ENCODE measurements around the gene SENP6. TPM values are rescaled to one million over a fixed set of nuclear protein-coding genes. Genes with fewer than 3 reads are reported as not detected.

The SENP6 gene
- total RNA-seq, 1 experiment from 2014 or later = 116 TPM

GRCh38 chr6:75689576-75689975 is 87.9 kb downstream of the SENP6 start:
- H3K9me3 Mint-ChIP-seq = no peaks in the 10 kb centered on the region
- H4K20me1 ChIP-seq (ENCODE audit: control insufficient read depth, insufficient read depth, insufficient read length) = no peaks in the 10 kb centered on the region
- H3K18ac ChIP-seq (ENCODE audit: insufficient read length, low read depth, low read length) = no peak overlapping the region
- H3T11ph ChIP-seq (ENCODE audit: low read length) = no peak overlapping the region
- no peak overlapping the region for H3K4me2 ChIP-seq (ENCODE audit: insufficient read depth, insufficient read length, low read length)
- no peak overlapping the region for H3K14ac ChIP-seq (ENCODE audit: insufficient read depth, low read length)
- no peak overlapping the region for H4K5ac ChIP-seq (ENCODE audit: insufficient read length, low read depth, low read length)
- H3K27ac ChIP-seq (ENCODE audit: insufficient read length, low read depth, low read length) = no peak overlapping the region
- H2AK5ac ChIP-seq (ENCODE audit: insufficient read length, low read length) = no peak overlapping the region
- no peak overlapping the region for H2BK20ac ChIP-seq (ENCODE audit: low read depth, low read length, poor library complexity, severe bottlenecking)
- H4K91ac ChIP-seq (ENCODE audit: insufficient read length, low read depth, low read length) = no peak overlapping the region
- H3K27me3 Mint-ChIP-seq (ENCODE audit: low read depth) = no peaks in the 10 kb centered on the region
- no peak overlapping the region for H2BK15ac ChIP-seq (ENCODE audit: low read depth, low read length)
- TF ChIP-seq CTCF (conservative IDR thresholded peaks at IDR 0.05) = no peak
- no peak overlapping the region for H3K23ac ChIP-seq (ENCODE audit: insufficient read length, low read depth, low read length)
- peaks cover 14 to 68% (median 43%) of the 10 kb centered on the region in 3 experiments for H3K36me3 Mint-ChIP-seq (ENCODE audit: insufficient read depth in 1 of 3, low read depth in 3 of 3)
- no peak overlapping the region for H2AFZ ChIP-seq (ENCODE audit: low read length)
- no peaks in the 10 kb centered on the region for H3K79me2 ChIP-seq (ENCODE audit: insufficient read depth, low read length)
- no peak for DNase-seq
- H3K27me3 ChIP-seq (ENCODE audit: insufficient read depth, low read length) = no peaks in the 10 kb centered on the region
- no peaks in the 10 kb centered on the region for H3K9me3 ChIP-seq (ENCODE audit: control insufficient read depth, low read depth, low read length)
- H2BK12ac ChIP-seq (ENCODE audit: insufficient read length, low read depth, low read length) = no peak overlapping the region
- H3K27ac Mint-ChIP-seq = no peak overlapping the region
- no peak overlapping the region for H3K9ac ChIP-seq (ENCODE audit: extremely low read depth, insufficient read length, low read length)
- no peak overlapping the region for H4K8ac ChIP-seq (replicated peaks; ENCODE audit: insufficient read length, low read depth, low read length)
- no peaks in the 10 kb centered on the region for H3K23me2 ChIP-seq (ENCODE audit: insufficient read length, low read depth, low read length, poor library complexity, severe bottlenecking)
- no peaks in the 10 kb centered on the region for H3K79me1 ChIP-seq (ENCODE audit: insufficient read depth, low read depth, low read length, poor library complexity, severe bottlenecking)
- WGBS (ENCODE audit: extremely low coverage, insufficient read length, low lambda C conversion rate) = no CpG with 5 or more reads among the region's 7 CpGs
- no peak overlapping the region for H3K56ac ChIP-seq (ENCODE audit: insufficient read length, low read depth, low read length)
- no peak overlapping the region for H3K4me3 Mint-ChIP-seq
- no peak overlapping the region for H2BK120ac ChIP-seq (ENCODE audit: low read depth, low read length, poor library complexity, severe bottlenecking)
- H3K4me1 ChIP-seq (ENCODE audit: insufficient read depth, low read length) = no peaks in the 10 kb centered on the region; the same call in 1 of the 2 replicates
- H3K4me1 Mint-ChIP-seq = peaks cover 29% of the 10 kb centered on the region in 2 experiments
- no peak overlapping the region for H2BK5ac ChIP-seq (ENCODE audit: insufficient read length, low read length)
- H3K4ac ChIP-seq (ENCODE audit: low read depth, low read length) = no peak overlapping the region

All from H9 (cell line).